Stimulated activated naive CD8-positive, alpha-beta T cell treated with anti-CD3 and anti-CD28 coated beads, Interleukin-15, Interleukin-2, amounts not matched to agents 100 ng/mL and 50 ng/mL, for 24 hours (primary cell): Measurements from ENCODE around the gene CD1C.

Experiments used
- H3K27ac Mint-ChIP-seq: one replicate; pipeline ENCODE4 v1.8.0; 2021; ENCODE audit warnings: mild to moderate bottlenecking, mixed read lengths
- H3K27me3 Mint-ChIP-seq: one replicate; pipeline ENCODE4 v1.8.0; 2021; ENCODE audit warnings: mixed read lengths
- H3K36me3 Mint-ChIP-seq: one replicate; pipeline ENCODE4 v1.8.0; 2021; ENCODE audit warnings: low read depth, mixed read lengths
- H3K4me1 Mint-ChIP-seq: one replicate; pipeline ENCODE4 v1.8.0; 2021; ENCODE audit warnings: low read depth, mixed read lengths
- H3K4me3 Mint-ChIP-seq: one replicate; pipeline ENCODE4 v1.8.0; 2021; ENCODE audit warnings: mild to moderate bottlenecking, mixed read lengths
- H3K9me3 Mint-ChIP-seq: one replicate; pipeline ENCODE4 v1.8.0; 2021; ENCODE audit warnings: mixed read lengths

The CD1C gene

DNA sequence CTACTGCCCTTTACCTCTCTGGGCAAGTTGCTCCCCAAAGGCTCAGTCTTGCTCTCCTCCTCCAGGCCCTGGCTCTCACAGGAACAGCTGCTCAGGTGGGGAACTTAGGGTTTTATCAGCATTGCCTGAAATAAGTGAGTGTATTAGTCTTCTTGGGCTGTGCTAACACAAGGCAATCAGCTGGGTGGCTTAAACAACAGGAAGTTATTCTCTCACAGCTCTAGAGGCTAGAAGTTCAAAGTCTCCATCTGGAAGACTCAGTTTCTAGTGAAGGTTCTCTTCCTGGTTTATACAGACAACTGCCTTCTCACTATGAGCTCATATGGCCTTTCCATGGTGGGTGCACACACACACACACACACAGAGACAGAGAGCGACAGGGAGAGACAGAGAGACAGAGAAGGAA, 2.8 kb upstream of the CD1C start:
- H3K9me3 Mint-ChIP-seq: no peaks in the 10 kb centered on the region
- H3K4me1 Mint-ChIP-seq: peaks cover 44% of the 10 kb centered on the region
- H3K27me3 Mint-ChIP-seq: peaks cover 19% of the 10 kb centered on the region
- H3K36me3 Mint-ChIP-seq: no peaks in the 10 kb centered on the region
- H3K4me3 Mint-ChIP-seq: no peak overlapping the region
- H3K27ac Mint-ChIP-seq: peak overlapping the region; percentile 93

DNA sequence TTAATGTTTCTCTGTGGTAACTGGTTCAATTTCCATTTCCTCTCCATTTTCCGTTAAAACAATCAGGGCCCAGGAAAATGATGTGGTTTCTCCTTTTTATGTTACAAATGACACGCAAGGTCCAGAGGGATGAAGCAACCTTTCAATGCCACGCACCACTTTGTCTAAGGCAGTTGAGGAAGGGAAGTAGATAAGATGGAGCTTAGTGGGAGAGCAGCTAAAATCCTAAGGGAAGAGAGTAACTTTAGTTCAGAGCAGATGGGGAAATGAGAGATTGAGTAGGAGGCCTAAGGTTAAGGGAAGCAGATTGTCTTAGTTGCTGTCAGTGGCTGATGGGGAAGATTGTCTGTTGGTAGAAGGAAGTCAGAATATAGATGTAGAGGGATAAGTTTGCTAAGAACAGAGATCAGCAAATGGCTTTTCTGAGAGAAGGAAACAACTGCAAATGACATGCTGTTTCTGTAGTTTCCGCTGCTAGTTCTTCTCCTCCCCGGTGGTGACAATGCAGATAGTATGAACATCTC, 660 bp downstream of the CD1C start:
- peaks cover 27% of the 10 kb centered on the region for H3K4me1 Mint-ChIP-seq
- H3K9me3 Mint-ChIP-seq: no peaks in the 10 kb centered on the region
- no peaks in the 10 kb centered on the region for H3K36me3 Mint-ChIP-seq
- no peak overlapping the region for H3K4me3 Mint-ChIP-seq
- H3K27ac Mint-ChIP-seq: no peak overlapping the region
- H3K27me3 Mint-ChIP-seq: peaks cover 8% of the 10 kb centered on the region

DNA sequence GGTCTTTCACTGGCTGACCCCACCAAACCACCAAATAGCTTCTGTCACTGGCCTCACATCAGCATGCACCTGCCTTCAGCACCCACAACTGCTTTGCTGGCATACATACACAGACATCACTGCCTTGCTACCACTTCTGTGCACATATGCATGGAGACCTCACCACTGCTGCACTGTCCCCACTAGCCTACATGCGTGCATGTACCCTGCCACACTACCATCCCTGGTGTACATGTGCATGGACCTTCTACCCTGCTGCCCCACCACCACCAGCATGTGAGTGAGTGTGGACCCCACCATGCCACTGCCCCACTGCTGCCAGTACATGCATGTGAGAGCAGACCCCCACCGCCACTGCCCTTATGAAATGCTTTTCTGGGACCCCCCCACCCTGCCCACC, 6.1 kb downstream of the CD1C start:
- Mint-ChIP-seq H3K27me3 (peaks cover 7% of the 10 kb centered on the region), H3K4me1 (no peaks in the 10 kb centered on the region), H3K4me3 (no peak overlapping the region), H3K27ac (no peak overlapping the region), H3K9me3 (peaks cover 7% of the 10 kb centered on the region), H3K36me3 (no peaks in the 10 kb centered on the region)

DNA sequence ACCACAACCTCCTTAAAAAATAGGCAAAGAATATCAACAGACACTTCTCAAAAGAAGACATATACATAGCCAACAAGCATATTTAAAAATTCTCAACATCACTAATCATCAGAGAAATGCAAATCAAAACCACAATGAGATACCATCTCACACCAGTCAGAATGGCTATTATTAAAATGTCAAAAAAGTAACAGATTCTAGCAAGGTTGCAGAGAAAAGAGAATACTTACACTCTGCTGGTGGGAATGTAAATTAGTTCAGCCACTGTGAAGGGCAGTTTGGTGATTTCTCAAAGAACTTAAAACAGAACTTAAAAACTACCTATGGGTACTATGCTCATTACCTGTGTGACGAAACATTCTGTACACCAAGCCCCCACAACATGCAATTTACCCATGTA, 20.9 kb downstream of the CD1C start:
- H3K9me3 Mint-ChIP-seq: peaks cover 6% of the 10 kb centered on the region
- H3K4me3 Mint-ChIP-seq: no peak overlapping the region

DNA sequence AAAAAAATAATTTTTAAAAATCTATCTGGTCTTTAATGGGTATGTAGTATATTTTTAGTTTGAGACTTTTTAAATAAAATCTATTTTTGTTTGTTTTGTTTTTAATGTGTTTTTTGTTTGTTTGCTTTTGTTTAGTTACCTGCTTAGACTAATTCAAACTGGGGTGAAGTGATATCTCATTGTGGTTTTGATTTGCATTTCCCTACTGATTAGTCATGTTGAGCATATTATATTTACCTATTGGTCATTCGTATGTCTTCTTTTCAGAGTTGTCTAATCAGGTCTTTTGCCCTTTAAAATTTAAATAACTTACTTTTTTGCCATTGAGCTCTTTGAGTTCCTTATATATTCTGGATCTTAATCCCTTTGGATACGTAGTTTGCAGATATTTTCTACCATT, 21.3 kb downstream of the CD1C start:
- Mint-ChIP-seq H3K27me3 (peaks cover 4% of the 10 kb centered on the region), H3K9me3 (peaks cover 6% of the 10 kb centered on the region), H3K4me3 (no peak overlapping the region), H3K27ac (no peak overlapping the region), H3K36me3 (no peaks in the 10 kb centered on the region), H3K4me1 (peaks cover 7% of the 10 kb centered on the region)

More for the DNA sequence above, 20.9 kb downstream of the CD1C start:
- peaks cover 8% of the 10 kb centered on the region for H3K27me3 Mint-ChIP-seq
- H3K27ac Mint-ChIP-seq: peak overlapping the region; percentile 45
- H3K4me1 Mint-ChIP-seq: peaks cover 7% of the 10 kb centered on the region
- no peaks in the 10 kb centered on the region for H3K36me3 Mint-ChIP-seq

DNA sequence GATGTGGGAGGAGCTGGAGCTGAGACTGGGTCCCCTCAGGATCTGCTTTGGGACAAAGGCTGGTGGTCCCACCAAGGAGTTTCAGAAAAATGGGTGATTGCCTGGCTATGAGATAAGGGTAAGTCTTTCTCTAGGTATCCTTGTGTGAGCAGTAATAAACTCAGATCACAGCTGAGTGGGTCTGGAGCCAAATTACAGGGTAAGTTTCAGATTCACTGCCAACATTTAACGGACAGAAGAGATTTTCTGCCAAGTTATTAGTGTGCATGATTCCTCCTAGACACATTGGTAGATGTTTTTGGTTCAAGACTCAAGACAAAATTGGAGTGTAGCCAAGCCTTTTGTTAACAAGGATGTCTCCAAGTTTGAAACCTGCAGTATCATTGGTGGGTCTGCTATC, 34.1 kb downstream of the CD1C start:
- H3K36me3 Mint-ChIP-seq: no peaks in the 10 kb centered on the region
- peaks cover 5% of the 10 kb centered on the region for H3K9me3 Mint-ChIP-seq
- no peak overlapping the region for H3K4me3 Mint-ChIP-seq
- peaks cover 18% of the 10 kb centered on the region for H3K27me3 Mint-ChIP-seq
- no peak overlapping the region for H3K27ac Mint-ChIP-seq
- H3K4me1 Mint-ChIP-seq: peaks cover 6% of the 10 kb centered on the region

DNA sequence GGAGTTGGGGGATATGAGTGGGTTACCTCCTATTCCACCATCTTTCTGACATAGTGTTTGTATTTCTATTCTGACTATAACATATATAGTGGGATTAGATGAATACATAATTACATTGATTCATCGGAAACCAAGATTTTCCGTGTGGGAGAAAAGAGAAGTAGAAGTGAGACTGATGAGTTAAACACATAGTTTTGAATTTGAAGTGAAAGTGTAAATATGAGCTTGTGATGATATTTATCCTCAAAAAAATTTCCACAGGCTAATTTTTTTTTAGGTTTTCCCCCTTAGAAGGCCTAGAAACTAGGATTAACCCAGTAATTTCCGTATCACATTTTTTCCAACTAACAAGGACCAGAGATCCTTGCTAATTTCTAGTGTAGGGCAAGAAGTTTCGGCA, 34.7 kb downstream of the CD1C start:
- Mint-ChIP-seq H3K27me3 (peaks cover 18% of the 10 kb centered on the region), H3K4me1 (peaks cover 6% of the 10 kb centered on the region), H3K27ac (no peak overlapping the region), H3K4me3 (no peak overlapping the region), H3K36me3 (no peaks in the 10 kb centered on the region), H3K9me3 (peaks cover 5% of the 10 kb centered on the region)

DNA sequence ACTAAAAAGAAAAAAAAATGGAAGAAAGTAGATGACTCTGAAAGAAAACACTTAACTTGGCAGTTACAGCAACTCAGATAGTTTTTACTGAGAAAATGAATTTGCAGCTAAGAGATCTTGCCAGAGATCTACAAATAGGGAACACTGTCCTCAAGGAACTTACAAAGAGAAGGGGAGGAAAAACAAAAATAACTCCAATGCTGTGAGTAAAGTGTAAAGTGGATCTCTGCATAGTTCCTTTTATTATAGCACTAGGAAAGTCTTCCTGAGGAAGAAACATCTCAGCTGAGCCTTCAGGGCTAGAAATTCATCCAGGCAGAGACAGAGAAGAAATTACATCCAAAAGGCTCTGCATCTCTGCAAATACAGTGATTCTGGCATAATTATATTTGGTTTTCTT, 37.8 kb downstream of the CD1C start:
- Mint-ChIP-seq H3K27me3 (peaks cover 13% of the 10 kb centered on the region), H3K27ac (no peak overlapping the region), H3K9me3 (peaks cover 5% of the 10 kb centered on the region), H3K4me1 (peaks cover 6% of the 10 kb centered on the region), H3K36me3 (no peaks in the 10 kb centered on the region), H3K4me3 (no peak overlapping the region)

DNA sequence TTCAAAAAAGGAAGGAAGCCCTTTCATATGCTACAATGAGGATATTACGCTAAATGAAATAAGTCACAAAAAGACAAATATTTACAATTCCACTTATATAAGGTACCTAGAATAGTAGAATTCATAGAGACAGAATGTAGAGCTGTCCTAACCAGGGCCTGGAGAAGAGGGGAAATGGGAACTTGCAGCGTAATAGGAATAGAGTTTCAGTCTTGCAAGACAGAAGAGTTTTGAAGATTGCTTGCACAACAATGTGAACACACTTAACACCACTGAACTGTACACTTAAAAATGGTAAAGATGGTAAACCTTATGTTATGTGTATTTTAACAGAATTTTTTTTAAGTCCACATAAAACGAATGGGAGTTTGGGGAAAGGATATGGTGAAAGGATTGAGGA, 38.7 kb downstream of the CD1C start:
- Mint-ChIP-seq H3K27me3 (peaks cover 10% of the 10 kb centered on the region), H3K27ac (no peak overlapping the region), H3K36me3 (no peaks in the 10 kb centered on the region), H3K4me3 (no peak overlapping the region), H3K4me1 (peaks cover 8% of the 10 kb centered on the region), H3K9me3 (peaks cover under 1% of the 10 kb centered on the region)

DNA sequence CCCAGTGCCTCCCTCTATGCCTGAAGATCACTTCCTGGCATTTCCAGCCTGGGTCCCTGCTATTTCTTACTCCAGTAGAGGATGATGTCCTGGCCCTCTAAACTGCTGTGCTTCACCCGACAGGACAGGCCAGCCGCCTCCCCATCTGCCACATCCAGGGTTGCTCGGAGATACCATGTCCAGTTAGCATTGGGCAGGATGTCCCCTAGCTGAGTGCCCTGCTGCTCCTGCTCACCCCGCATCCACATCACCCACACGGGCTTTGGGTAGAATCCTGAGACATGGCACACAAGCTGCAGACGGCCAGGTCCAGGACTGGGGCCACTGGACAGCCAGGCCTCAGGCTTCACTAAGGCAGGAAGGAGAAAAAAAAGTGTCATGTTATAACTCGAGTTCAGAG, 39.6 kb downstream of the CD1C start:
- no peak overlapping the region for H3K4me3 Mint-ChIP-seq
- H3K27me3 Mint-ChIP-seq: peaks cover 10% of the 10 kb centered on the region
- H3K36me3 Mint-ChIP-seq: no peaks in the 10 kb centered on the region
- peaks cover 16% of the 10 kb centered on the region for H3K4me1 Mint-ChIP-seq
- H3K9me3 Mint-ChIP-seq: no peaks in the 10 kb centered on the region
- no peak overlapping the region for H3K27ac Mint-ChIP-seq

DNA sequence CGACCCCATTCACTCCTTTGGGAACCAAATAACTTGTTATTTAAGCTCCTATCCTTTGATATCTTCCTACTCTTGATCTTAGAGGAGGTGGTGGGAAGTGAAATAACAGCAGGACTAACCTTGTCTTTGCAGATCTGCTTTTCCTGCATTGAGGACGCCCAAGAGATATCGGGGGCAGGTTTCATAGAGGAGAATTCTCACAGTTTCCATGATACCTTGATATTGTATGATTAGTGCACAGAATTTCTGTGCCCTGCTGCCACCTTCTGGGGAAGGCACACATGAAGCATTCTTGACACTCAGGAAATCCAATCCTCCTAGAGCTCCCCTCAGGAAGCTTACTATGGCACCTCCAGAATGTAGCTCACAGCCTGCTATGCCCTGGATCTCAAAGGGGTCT, 40.0 kb downstream of the CD1C start:
- H3K9me3 Mint-ChIP-seq: no peaks in the 10 kb centered on the region
- no peak overlapping the region for H3K4me3 Mint-ChIP-seq
- no peaks in the 10 kb centered on the region for H3K36me3 Mint-ChIP-seq
- H3K27me3 Mint-ChIP-seq: peaks cover 10% of the 10 kb centered on the region
- no peak overlapping the region for H3K27ac Mint-ChIP-seq
- H3K4me1 Mint-ChIP-seq: peaks cover 16% of the 10 kb centered on the region

DNA sequence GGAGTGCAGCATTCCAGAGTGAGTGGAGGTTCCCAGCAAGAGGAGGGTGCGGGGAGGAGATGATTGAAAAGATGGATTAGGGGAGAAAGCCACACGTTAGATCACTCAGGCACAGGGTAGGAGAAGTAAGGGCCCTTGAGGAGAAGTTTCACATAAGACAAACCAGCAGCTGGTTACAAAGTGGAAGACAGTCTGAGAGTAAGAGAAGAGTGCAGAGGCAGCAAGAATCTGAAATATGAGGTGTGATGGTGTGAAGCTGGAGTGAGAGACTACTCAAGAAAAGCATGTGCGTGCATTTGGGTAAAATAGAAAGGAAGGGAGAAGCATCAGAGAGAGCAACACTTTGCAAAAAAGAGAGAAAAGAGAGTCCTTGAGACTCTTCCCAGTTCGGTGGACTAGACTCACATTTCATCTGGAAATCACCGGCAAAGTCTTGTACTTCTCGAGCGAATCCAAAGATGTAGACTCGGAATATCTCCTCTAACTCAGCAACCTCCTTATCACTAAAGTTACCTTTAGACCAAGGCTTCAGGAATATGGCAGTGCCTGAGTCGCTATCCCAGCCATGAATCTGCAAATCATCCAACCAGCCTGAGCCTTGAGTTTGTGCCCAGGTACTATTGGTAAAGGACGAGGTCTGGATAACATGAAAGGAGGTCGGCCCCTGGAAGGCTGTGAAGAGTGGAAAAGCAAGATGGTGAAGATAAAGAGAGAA, 40.8 kb downstream of the CD1C start:
- H3K27ac Mint-ChIP-seq: no peak overlapping the region
- H3K27me3 Mint-ChIP-seq: peaks cover 10% of the 10 kb centered on the region
- peaks cover 19% of the 10 kb centered on the region for H3K4me1 Mint-ChIP-seq
- H3K9me3 Mint-ChIP-seq: no peaks in the 10 kb centered on the region
- no peaks in the 10 kb centered on the region for H3K36me3 Mint-ChIP-seq
- no peak overlapping the region for H3K4me3 Mint-ChIP-seq

DNA sequence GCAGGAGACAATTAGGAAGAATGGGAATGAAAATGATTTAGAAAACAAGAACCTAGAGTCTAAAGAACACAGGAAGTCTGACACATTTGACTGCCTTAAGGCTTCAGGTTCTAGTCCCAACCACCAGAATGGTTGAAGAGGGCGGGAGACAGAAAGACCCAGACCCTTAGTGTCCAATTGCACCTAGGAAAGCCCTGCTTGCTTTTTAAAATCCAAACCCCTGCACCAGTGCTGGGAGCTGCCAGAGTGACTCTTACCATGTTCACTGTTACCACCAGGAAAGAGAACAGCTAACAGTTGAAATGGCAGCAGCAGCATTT, 41.3 kb downstream of the CD1C start:
- Mint-ChIP-seq H3K9me3 (no peaks in the 10 kb centered on the region), H3K27ac (no peak overlapping the region), H3K4me1 (peaks cover 19% of the 10 kb centered on the region), H3K36me3 (no peaks in the 10 kb centered on the region), H3K4me3 (no peak overlapping the region), H3K27me3 (peaks cover 10% of the 10 kb centered on the region)

DNA sequence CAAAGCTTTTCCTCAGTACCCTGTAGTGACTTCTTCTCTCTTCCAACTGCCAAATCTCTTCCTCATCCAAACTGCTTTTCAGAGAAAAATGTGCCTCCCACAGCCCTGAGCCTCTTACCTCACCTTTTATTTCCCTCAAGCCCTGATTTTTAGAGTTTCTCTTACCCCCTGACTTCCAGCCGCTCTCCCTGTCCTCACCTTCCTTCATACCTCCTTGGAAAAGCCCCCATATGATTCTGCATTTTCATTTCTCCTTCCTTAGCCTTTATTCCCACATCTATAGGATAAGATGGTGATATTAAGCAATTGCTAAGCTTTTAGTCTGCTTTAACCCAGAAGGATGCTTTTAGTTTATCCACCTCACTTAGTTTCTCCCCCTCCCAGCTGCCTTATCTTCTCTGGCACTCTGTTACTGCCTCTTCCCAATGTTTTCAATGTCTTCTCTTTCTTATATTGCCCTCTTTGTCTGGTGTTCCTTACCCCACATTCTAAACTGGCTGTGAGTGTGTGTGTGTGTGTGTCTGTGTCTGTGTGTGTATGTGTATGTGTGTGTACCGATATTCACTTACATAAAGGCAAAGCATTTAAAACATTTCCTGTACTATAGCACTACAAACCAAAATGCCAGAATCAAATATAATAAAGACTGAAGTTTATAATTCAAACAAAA, 41.9 kb downstream of the CD1C start, which contains the start of gene CD1B:
Gene CD1B, minus strand, starts transcription at position 51 of the 670 bp plus-strand sequence. CDS start 108 bp downstream, outside the sequence.
- no peak within 1 kb of the TSS for H3K27ac Mint-ChIP-seq
- H3K4me1 Mint-ChIP-seq: peaks cover 19% of the 10 kb centered on the region
- peaks cover 10% of the 10 kb centered on the region for H3K27me3 Mint-ChIP-seq
- H3K36me3 Mint-ChIP-seq: no peaks in the 10 kb centered on the region
- H3K9me3 Mint-ChIP-seq: no peaks in the 10 kb centered on the region
- H3K4me3 Mint-ChIP-seq: no peak within 1 kb of the TSS

DNA sequence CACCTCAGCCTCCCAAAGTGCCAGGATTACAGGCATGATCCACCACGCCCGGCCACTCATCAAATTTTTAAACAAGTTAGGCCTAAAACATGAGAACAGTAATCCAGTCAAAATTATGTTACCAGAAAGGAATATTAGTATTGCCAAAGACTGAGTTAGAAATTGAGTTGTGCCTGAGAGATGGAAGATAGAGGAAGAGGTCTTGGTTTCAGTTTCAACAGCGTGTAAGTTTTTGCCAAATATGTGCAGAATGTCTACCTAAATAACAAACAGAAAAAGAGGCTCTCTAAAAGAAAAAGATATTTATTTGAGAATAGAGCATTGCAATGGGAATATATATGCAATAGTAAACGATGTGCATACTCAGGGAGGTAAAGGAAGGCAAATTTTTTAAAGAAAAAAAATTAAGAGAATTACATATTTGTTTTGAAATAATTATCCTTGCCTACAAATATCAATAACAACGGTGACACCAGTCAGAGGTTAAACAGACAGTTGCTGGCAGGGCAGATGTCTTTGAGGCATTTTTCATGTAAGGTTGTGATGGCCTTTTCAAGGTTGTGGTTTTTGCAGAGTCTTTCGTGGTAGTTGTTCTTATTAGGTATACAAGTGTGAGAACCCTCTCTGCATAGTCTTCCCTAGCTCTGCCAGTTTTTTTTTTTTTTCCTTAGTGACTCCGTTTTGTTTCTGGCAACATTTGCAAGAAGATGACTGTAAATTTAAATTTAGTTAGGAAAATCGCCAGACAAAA, 43.9 kb downstream of the CD1C start:
- H3K36me3 Mint-ChIP-seq: peaks cover 5% of the 10 kb centered on the region
- peaks cover 19% of the 10 kb centered on the region for H3K4me1 Mint-ChIP-seq
- H3K27me3 Mint-ChIP-seq: peaks cover 12% of the 10 kb centered on the region
- peaks cover 10% of the 10 kb centered on the region for H3K9me3 Mint-ChIP-seq
- H3K27ac Mint-ChIP-seq: no peak overlapping the region
- H3K4me3 Mint-ChIP-seq: no peak overlapping the region
